Left ventricle myocardium inferior (tissue), 1 donor: ENCODE measurements around the gene CCDC81. TPM values are rescaled to one million over a fixed set of nuclear protein-coding genes. Genes with fewer than 3 reads are reported as not detected.

ENCODE experiments used
- DNase-seq: peaks from one replicate; pipeline ENCODE4 v3.0.0-alpha.2; 2020
- H3K27ac ChIP-seq: fragments of 200-600 bp; replicated peaks from 2 replicates; pipeline ENCODE4 v1.8.0; 2021
- H3K27me3 ChIP-seq: fragments of 200-600 bp; 2 replicates; pipeline ENCODE4 v1.8.0; 2021; ENCODE audit warnings: low read depth
- H3K36me3 ChIP-seq: fragments of 200-600 bp; 2 replicates; pipeline ENCODE4 v1.8.0; 2021
- H3K4me1 ChIP-seq: fragments of 200-600 bp; 2 replicates; pipeline ENCODE4 v1.8.0; 2021
- H3K4me3 ChIP-seq: fragments of 200-600 bp; 2 replicates; pipeline ENCODE4 v1.8.0; 2021; ENCODE audit warnings: mild to moderate bottlenecking, moderate library complexity
- H3K9me3 ChIP-seq: fragments of 200-600 bp; replicated peaks from 2 replicates; pipeline ENCODE4 v1.8.0; 2021
- intact Hi-C: fragments of 100-400 bp; cut with micrococcal nuclease; formaldehyde crosslinking; loops from one replicate; pipeline ENCODE4 v1.11.0; 2022
- total RNA-seq: library from RNA; stranded (reverse); fragmentation: NEBNext Ultra II Directional; extraction: Animal tissue kit (Norgen Biotek cat#: 25700); gene quantifications from one replicate; pipeline ENCODE4 v1.2.1, GENCODE V29; 2021
- TF ChIP-seq, protein P1 (sequence below): fragments of 200-600 bp; IDR thresholded peaks from 2 replicates; pipeline ENCODE4 v1.8.0; 2021; ENCODE audit warnings: antibody characterized with exemption, mild to moderate bottlenecking, borderline replicate concordance
- donor health status: DM: no; HTN: yes; CAD: no; lungs with severe emphysema.

CCDC81 gene
- total RNA-seq, 1 donor from 2014 or later = 0.71 TPM

DNA sequence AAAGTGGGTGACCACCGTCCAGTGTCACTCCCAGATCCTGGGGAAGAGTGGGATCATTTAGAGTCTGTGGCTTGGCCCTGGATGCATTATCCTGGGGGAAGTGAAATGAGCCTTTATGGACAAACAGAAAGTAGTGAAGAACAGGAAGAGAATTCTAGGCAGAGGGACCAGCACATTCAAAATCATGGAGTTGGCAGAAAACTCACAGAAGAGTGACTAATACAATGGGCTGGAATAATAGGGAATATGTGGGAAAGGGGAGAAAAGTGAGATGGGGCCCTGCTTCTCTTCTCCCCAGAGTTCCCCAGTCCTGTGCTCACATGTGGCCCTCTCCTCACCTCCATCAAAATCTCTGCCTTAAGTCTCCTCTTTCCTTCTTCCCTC, 84.3 kb downstream of the CCDC81 start:
- no peak for DNase-seq
- intact Hi-C loops = loop anchor here (5.0 to 10.0 kb wide), 2 partner anchors 156 to 358 kb away; no protein-coding TSS in a partner anchor
- Histone ChIP-seq H3K27me3 (no peaks in the 10 kb centered on the region), H3K4me3 (no peak overlapping the region), H3K4me1 (peaks cover 54% of the 10 kb centered on the region), H3K9me3 (no peaks in the 10 kb centered on the region), H3K27ac (peak overlapping the region; percentile 32), H3K36me3 (peaks cover 5% of the 10 kb centered on the region)
- TF ChIP-seq, protein P1, sequence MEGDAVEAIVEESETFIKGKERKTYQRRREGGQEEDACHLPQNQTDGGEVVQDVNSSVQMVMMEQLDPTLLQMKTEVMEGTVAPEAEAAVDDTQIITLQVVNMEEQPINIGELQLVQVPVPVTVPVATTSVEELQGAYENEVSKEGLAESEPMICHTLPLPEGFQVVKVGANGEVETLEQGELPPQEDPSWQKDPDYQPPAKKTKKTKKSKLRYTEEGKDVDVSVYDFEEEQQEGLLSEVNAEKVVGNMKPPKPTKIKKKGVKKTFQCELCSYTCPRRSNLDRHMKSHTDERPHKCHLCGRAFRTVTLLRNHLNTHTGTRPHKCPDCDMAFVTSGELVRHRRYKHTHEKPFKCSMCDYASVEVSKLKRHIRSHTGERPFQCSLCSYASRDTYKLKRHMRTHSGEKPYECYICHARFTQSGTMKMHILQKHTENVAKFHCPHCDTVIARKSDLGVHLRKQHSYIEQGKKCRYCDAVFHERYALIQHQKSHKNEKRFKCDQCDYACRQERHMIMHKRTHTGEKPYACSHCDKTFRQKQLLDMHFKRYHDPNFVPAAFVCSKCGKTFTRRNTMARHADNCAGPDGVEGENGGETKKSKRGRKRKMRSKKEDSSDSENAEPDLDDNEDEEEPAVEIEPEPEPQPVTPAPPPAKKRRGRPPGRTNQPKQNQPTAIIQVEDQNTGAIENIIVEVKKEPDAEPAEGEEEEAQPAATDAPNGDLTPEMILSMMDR = no peak

DNA sequence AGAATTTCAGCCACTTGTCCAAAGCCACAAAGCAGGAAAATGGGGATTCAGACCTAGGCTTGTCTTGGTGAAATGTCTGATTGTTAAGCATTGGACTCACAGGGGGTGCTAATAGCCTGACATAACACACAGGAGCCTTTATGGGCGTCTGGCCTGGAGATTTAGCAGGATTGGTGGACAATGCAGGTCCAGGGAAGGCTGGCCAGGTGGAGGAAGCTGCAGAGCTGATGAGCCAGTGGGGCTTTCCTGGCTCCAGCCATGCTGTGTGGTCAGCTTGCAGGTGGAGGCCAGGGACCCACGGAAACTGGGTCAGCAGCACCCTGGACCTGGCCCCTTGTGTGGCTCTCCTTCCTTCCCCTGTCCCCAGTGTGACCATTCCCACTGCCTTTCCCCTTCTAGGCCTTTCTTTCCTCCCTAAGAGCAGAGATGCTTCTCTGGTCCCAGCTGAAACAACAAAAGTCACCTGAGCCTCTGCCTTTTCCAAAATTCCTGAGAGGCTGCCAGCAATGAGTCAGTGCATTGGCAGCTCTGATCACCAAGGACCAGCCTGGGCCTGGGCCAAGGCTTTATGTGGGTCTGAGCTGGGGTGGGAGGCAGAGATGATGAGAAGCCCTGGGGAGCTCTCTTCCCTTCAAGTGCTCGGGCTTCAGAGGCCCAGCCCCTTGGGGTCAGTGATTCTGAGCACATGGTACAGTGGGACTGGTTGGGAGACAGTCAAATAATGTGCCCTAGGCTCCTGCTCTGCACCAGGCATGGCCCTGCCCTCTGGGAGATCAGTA, 85.2 kb downstream of the CCDC81 start:
- Histone ChIP-seq H3K27ac (peak overlapping the region; percentile 32), H3K4me1 (peaks cover 54% of the 10 kb centered on the region), H3K4me3 (no peak overlapping the region), H3K27me3 (no peaks in the 10 kb centered on the region), H3K36me3 (peaks cover 5% of the 10 kb centered on the region), H3K9me3 (no peaks in the 10 kb centered on the region)
- intact Hi-C loops = loop anchor here (5.0 to 10.0 kb wide), 3 partner anchors 155 to 357 kb away; partner anchors contain the start of gene PRSS23
- TF ChIP-seq, protein P1 = no peak
- peak; percentile 45 for DNase-seq

DNA sequence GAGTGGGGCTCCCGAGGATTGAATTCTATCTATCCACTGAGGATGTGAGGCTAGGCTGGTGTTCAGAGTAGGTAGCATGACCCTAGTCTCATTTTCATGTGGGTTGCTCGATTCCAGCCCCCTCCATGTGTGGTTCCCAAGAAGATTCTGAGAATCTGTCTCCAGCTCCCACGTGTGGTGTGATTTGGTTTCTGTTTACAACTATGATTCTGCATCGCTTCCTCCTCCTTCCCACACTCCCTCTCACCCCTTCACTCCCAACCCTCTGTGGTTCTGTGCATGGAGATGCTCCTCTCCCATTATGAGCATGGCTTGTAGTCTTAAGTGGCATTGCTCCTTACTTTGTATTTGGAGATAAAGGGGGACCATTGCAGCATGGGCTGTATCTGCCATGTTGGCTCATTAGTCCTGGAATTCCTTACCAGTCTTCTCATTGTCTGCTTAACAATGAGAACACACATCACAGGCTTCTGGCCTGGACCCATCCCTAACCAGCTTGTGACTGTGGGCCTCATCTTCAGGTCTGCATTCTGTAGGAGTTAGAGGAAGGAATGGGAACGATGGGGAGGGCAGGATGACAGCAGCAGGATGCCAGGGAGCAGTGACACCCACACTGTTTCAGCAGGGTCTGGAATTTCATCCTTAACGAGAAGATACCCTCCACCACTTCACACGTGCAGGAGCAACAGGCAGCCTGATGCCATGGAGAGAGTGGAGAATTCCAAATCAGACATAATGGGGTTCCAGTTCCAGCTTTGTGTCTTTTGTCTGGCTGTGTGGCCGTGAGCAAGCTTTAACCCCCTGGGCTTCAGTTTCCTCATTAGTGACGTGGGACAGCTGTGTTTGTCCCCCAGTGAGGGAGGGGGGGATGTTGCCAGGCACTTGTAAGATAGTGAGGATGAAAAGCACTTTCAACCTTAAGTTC, 86.0 kb downstream of the CCDC81 start:
- H3K4me1 ChIP-seq = peaks cover 54% of the 10 kb centered on the region
- no peak overlapping the region for H3K4me3 ChIP-seq
- H3K36me3 ChIP-seq = peaks cover 5% of the 10 kb centered on the region
- TF ChIP-seq, protein P1 = no peak
- H3K27me3 ChIP-seq = no peaks in the 10 kb centered on the region
- H3K27ac ChIP-seq = peak overlapping the region; percentile 32
- intact Hi-C loops = loop anchor here (5.0 kb wide), 1 partner anchor 342 kb away; the partner anchor contains the start of gene PRSS23
- DNase-seq = no peak
- H3K9me3 ChIP-seq = no peaks in the 10 kb centered on the region

DNA sequence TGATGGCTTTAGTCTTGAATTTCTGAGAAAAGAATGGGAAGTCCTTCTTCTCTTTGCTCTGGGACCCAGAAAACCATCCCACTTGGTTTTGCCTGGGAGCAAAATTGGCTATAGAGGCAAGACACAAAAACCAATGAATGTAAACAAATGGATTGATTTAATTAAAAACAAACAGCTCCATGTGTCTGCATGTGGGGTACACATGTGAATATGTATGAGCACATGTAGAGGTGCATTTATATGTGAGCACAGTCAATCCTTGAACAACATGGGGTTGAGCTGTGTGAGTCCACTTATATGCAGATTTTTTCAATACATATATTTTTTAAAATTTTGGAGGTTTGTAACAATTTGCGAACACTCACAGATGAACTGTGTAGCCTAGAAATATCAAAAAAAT, 87.2 kb downstream of the CCDC81 start:
- intact Hi-C loops = loop anchor here (5.0 kb wide), 1 partner anchor 340 kb away; the partner anchor contains the start of gene PRSS23
- DNase-seq = no peak

DNA sequence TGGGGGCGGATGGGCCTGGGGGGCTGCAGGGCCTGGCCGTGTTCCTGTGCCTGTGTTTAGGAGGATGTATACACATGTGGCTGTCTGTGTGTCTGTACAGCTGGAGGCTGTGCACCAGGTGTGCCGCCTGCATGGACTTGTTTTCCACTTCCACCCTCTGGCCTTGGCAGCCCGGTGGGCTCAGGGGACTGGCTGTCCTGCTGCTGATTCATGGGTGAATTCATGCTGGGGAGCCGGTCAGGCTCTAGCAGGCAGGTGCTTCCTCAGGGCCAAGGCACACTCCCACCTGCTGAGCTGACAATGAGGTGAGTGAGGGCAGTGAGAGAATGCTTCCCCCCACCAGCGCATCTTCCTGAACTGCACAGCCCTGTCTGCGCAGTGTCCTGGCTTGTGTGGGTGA, 88.4 kb downstream of the CCDC81 start:
- intact Hi-C loops = loop anchor here (5.0 kb wide), 1 partner anchor 339 kb away; the partner anchor contains the start of gene PRSS23
- no peak overlapping the region for H3K4me3 ChIP-seq
- peaks cover 34% of the 10 kb centered on the region for H3K4me1 ChIP-seq
- no peak for DNase-seq
- H3K36me3 ChIP-seq = peaks cover 5% of the 10 kb centered on the region
- TF ChIP-seq, protein P1 = no peak
- H3K27ac ChIP-seq = no peak overlapping the region
- no peaks in the 10 kb centered on the region for H3K27me3 ChIP-seq
- no peaks in the 10 kb centered on the region for H3K9me3 ChIP-seq

More for the DNA sequence above, 87.2 kb downstream of the CCDC81 start:
- Histone ChIP-seq H3K4me3 (no peak overlapping the region), H3K36me3 (peaks cover 5% of the 10 kb centered on the region), H3K27ac (no peak overlapping the region), H3K4me1 (peaks cover 46% of the 10 kb centered on the region), H3K27me3 (no peaks in the 10 kb centered on the region), H3K9me3 (no peaks in the 10 kb centered on the region)
- TF ChIP-seq, protein P1 = no peak
